Endothelial cell of umbilical vein (primary cell): ENCODE measurements around the gene CAP2. TPM values are rescaled to one million over a fixed set of nuclear protein-coding genes. Genes with fewer than 3 reads are reported as not detected.

Experiments used
- BruUV-seq: library from RNA; stranded (reverse); fragments of 400-500 nt; replicated peaks from 2 replicates; lab custom pipeline; 2021; lab: Mats Ljungman, UMichigan
- CTCF ChIA-PET: fragments of 300-600, 350-600 bp; sonication (Branson Sonifier 250); formaldehyde crosslinking; loops from one replicate; lab custom pipeline; 2021; ENCODE audit warnings: antibody characterized with exemption, inconsistent platforms; lab: Charles Lee
- POLR2A ChIA-PET: fragments of 300-600, 350-600 bp; sonication (Branson Sonifier 250); formaldehyde crosslinking; loops from one replicate; lab custom pipeline; 2021; ENCODE audit warnings: antibody characterized with exemption, inconsistent platforms; lab: Charles Lee
- DNase-seq: peaks from one replicate; pipeline ENCODE4 v3.0.0-alpha.2; 2011; ENCODE audit warnings: low read depth, low spot score
- FAIRE-seq: peaks from 2 replicates; lab custom pipeline; 2011; peaks lifted over from hg19 to GRCh38; lab: Jason Lieb, UNC
- H2AFZ ChIP-seq: 2 replicates; pipeline ENCODE4 v1.6.0; 2012; ENCODE audit warnings: low read depth, low read length, control low read depth, inconsistent platforms
- H3K27ac ChIP-seq: 2 replicates; pipeline ENCODE4 v1.5.1; 2011; ENCODE audit warnings: low read depth, mild to moderate bottlenecking, control low read depth, low read length, moderate library complexity; ENCODE audit not compliant: insufficient read depth
- H3K27me3 ChIP-seq, 2 experiments: 2 replicates each; pipeline versions ENCODE4 v1.6.0 to v1.6.1; 2011; ENCODE audit warnings: low read length in 2 of 2, mixed read lengths in 1 of 2; ENCODE audit not compliant: control insufficient read depth in 2 of 2, insufficient read depth in 2 of 2
- H3K36me3 ChIP-seq, 2 experiments: 2 replicates in 1 of 2; 3 replicates in 1 of 2; pipeline ENCODE4 v1.5.1; 2011; ENCODE audit warnings: low read length in 2 of 2, mild to moderate bottlenecking in 1 of 2, moderate library complexity in 1 of 2; ENCODE audit not compliant: control insufficient read depth in 2 of 2, insufficient read depth in 2 of 2; ENCODE audit errors: extremely low read depth in 1 of 2
- H3K4me1 ChIP-seq: 3 replicates; pipeline ENCODE4 v1.5.1; 2011; ENCODE audit warnings: mild to moderate bottlenecking, low read length; ENCODE audit not compliant: control insufficient read depth, insufficient read depth; ENCODE audit errors: extremely low read depth
- H3K4me2 ChIP-seq: 2 replicates; pipeline ENCODE4 v1.6.1; 2011; ENCODE audit warnings: low read length, control low read depth, mixed read lengths; ENCODE audit not compliant: insufficient read depth
- H3K4me3 ChIP-seq, 3 experiments: fragments of 200-600 bp in 1 of 3; sonication (generic), shearing (Covaris generic) in 1 of 3; replicated peaks in 1 of 3; 2 replicates each; pipeline ENCODE4 v1.5.1; 2011 to 2016; ENCODE audit warnings: control low read depth in 3 of 3, low read length in 3 of 3, mild to moderate bottlenecking in 2 of 3, inconsistent platforms in 1 of 3, low read depth in 1 of 3, moderate library complexity in 1 of 3; ENCODE audit not compliant: insufficient read depth in 1 of 3
- H3K79me2 ChIP-seq: 2 replicates; pipeline ENCODE4 v1.6.0; 2012; ENCODE audit warnings: low read length, inconsistent platforms; ENCODE audit not compliant: control insufficient read depth, insufficient read depth
- H3K9ac ChIP-seq: replicated peaks from 2 replicates; pipeline ENCODE3; 2011; ENCODE audit warnings: low read length, control low read depth; ENCODE audit not compliant: insufficient read depth; ENCODE audit errors: extremely low read depth
- H3K9me1 ChIP-seq: replicated peaks from 3 replicates; pipeline ENCODE4 v1.6.0; 2011; ENCODE audit warnings: mild to moderate bottlenecking, low read length; ENCODE audit not compliant: control insufficient read depth, insufficient read depth; ENCODE audit errors: extremely low read depth
- H3K9me3 ChIP-seq: replicated peaks from 2 replicates; pipeline ENCODE4 v1.5.1; 2012; ENCODE audit warnings: low read length, inconsistent platforms; ENCODE audit not compliant: control insufficient read depth, insufficient read depth
- H4K20me1 ChIP-seq: replicated peaks from 2 replicates; pipeline ENCODE3; 2011; ENCODE audit warnings: mild to moderate bottlenecking, low read length; ENCODE audit not compliant: control insufficient read depth, insufficient read depth; ENCODE audit errors: extremely low read depth
- EZH2 ChIP-seq: IDR thresholded peaks from 2 replicates; pipeline ENCODE4 v1.6.1; 2012; ENCODE audit warnings: borderline replicate concordance, low read depth, mild to moderate bottlenecking, moderate library complexity, low read length, inconsistent platforms; ENCODE audit not compliant: severe bottlenecking
- FOS ChIP-seq: IDR thresholded peaks from 2 replicates; pipeline ENCODE4 v1.6.1; 2011; ENCODE audit warnings: mild to moderate bottlenecking, low read length, moderate library complexity, borderline replicate concordance; ENCODE audit not compliant: insufficient read depth
- GATA2 ChIP-seq: IDR thresholded peaks from 2 replicates; pipeline ENCODE4 v1.7.0; 2011; ENCODE audit warnings: low read depth, mild to moderate bottlenecking, moderate library complexity, mixed read lengths, low read length; ENCODE audit not compliant: insufficient read length, insufficient read depth
- JUN ChIP-seq: IDR thresholded peaks from 2 replicates; pipeline ENCODE4 v1.6.1; 2011; ENCODE audit warnings: borderline replicate concordance, low read depth; ENCODE audit not compliant: insufficient read length, insufficient read depth
- POLR2A ChIP-seq: IDR thresholded peaks from 2 replicates; pipeline ENCODE4 v1.6.1; 2012; ENCODE audit warnings: low read depth, mild to moderate bottlenecking, control low read depth, low read length
- dilution Hi-C: fragments of 300-500 bp; cut with MboI; formaldehyde crosslinking; loops from one replicate; pipeline ENCODE4 v1.15.0; 2019; ENCODE audit warnings: low sequenced_read_pairs; ENCODE audit not compliant: extremely low pct_ligation_motif_present
- intact Hi-C: fragments of 100-400 bp; cut with micrococcal nuclease; formaldehyde crosslinking; loops from one replicate; pipeline ENCODE4 v1.10.0; 2022
- polyA plus RNA-seq, 4 experiments: library from polyadenylated mRNA; depleted of rRNA in 3 of 4; stranded (reverse) in 3 of 4; unstranded in 1 of 4; fragments of >200 nt; gene quantifications; 2 replicates each; pipeline versions ENCODE4 v1.2.1 to v1.2.3, GENCODE V29; 2011 to 2012; ENCODE audit warnings: missing spikeins in 1 of 4
- total RNA-seq: library from RNA; stranded (reverse); gene quantifications from 2 replicates; pipeline ENCODE4 v1.2.3, GENCODE V29; 2021
- TF ChIP-seq, protein P1 (sequence below): IDR thresholded peaks from 2 replicates; pipeline ENCODE4 v1.6.1; 2011; ENCODE audit not compliant: insufficient read depth, insufficient read length

CAP2 gene
- total and polyA plus RNA-seq, 2 donors (not counting 3 experiments of a cell fraction or from before 2014, with no cell fraction given) = 12.2 to 21.3 TPM

DNA sequence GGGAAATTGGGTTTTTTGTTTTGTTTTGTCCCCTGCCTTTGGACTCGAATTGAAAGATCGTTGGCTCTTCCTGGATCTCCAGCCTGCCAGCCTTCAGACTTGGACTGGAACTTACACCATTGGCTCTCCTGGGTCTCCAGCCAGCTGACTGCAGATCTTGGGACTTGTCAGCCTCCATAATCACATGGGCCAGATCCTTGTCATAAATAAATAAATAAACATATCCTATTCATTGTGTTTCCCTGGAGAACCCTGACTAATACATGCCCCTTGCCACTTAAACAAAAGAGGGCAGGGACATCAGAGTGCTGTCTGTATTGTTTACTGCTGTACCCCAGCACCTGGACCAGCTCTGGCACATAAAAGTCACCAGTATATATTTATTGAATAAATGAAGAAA lies 101.5 kb downstream of the CAP2 start:
- Histone ChIP-seq H2AFZ (no peak overlapping the region), H3K79me2 (no peaks in the 10 kb centered on the region), H3K27me3 (no peaks in the 10 kb centered on the region), H3K4me2 (peak overlapping the region; percentile 16), H3K27ac (peak overlapping the region; percentile 94), H3K36me3 (no peaks in the 10 kb centered on the region), H3K9me1 (no peaks in the 10 kb centered on the region), H3K4me1 (peaks cover 77% of the 10 kb centered on the region), H3K9ac (no peak overlapping the region), H4K20me1 (no peaks in the 10 kb centered on the region), H3K4me3 (no peak overlapping the region), H3K9me3 (no peaks in the 10 kb centered on the region)
- POLR2A ChIA-PET = no interaction called here
- intact Hi-C loops (loop anchor here (5.0 to 10.0 kb wide), 2 partner anchors 437 to 1280 kb away; no protein-coding TSS in a partner anchor), dilution Hi-C loops (no loop called here)
- TF ChIP-seq FOS (peak; percentile 68), POLR2A (no peak), GATA2 (peak; percentile 30), JUN (peak; percentile 55), EZH2 (no peak)
- TF ChIP-seq, protein P1, sequence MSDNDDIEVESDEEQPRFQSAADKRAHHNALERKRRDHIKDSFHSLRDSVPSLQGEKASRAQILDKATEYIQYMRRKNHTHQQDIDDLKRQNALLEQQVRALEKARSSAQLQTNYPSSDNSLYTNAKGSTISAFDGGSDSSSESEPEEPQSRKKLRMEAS = no peak
- DNase-seq (peak; percentile 75), FAIRE-seq (no peak)
- CTCF ChIA-PET = interaction anchor here (1.9 to 4.7 kb wide), 2 partner anchors 10 to 89 kb away, joined by 5 to 27 read pairs; no protein-coding TSS in a partner anchor
- no TSS peak for BruUV-seq

DNA sequence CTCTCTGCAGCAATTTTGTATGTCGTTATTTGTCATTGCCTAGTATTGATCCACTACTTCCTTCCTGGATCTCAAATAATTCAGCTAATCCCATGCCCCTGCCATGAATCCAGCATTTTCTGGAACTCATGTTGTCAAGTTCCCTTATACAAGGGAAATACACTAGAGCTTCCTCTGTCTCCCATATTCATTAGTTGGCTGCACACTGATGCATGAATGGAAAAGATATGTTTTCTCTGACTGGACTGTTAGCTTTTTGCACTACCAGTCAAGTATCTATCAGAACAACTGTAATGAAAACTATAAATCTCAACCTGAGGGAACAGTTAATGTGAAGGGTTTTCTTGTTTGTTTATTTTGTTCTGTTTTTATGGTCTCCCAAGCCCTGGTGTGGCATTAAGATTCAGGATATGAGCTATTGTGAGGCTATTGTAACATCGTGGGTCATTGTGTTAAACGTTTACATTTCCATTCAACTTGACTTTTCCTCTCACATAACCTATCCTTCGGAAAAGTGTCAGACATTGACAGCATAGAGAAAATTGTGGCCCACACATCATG lies 104.2 kb downstream of the CAP2 start:
- Histone ChIP-seq H3K4me1 (peaks cover 52% of the 10 kb centered on the region), H3K36me3 (no peaks in the 10 kb centered on the region), H3K4me3 (no peak overlapping the region), H4K20me1 (no peaks in the 10 kb centered on the region), H3K9me1 (no peaks in the 10 kb centered on the region), H3K27ac (peak overlapping the region; percentile 48), H3K9me3 (no peaks in the 10 kb centered on the region), H3K4me2 (peak overlapping the region; percentile 20), H3K79me2 (no peaks in the 10 kb centered on the region), H3K9ac (no peak overlapping the region), H2AFZ (peak overlapping the region; percentile 21), H3K27me3 (no peaks in the 10 kb centered on the region)
- dilution Hi-C loops (no loop called here), intact Hi-C loops (loop anchor here (10.0 kb wide), 1 partner anchor 1283 kb away; no protein-coding TSS in a partner anchor)
- TF ChIP-seq POLR2A (no peak), EZH2 (no peak)
- peak; percentile 88 for DNase-seq
- ChIA-PET CTCF (interaction anchor here (1.1 to 2.0 kb wide), 7 partner anchors 8 to 227 kb away, joined by 3 to 8 read pairs (median 4); no protein-coding TSS in a partner anchor), POLR2A (no interaction called here)
- BruUV-seq = no TSS peak
- peak; percentile 83 for FAIRE-seq
